ENCODE results near the gene POM121C.
"Not testable (repeated sequence)": the region's sequence is repeated elsewhere in the genome, so short reads cannot be mapped to it uniquely, and the experiment has no call there.

- not testable (repeated sequence) for TF ChIP-seq CTCF (IDR thresholded peaks at IDR 0.05; ENCODE audit: insufficient read depth, low read depth, low read length); EZH2 (IDR thresholded peaks at IDR 0.05; ENCODE audit: insufficient read depth, low read length)
These were observed 28.1 kb downstream of the POM121C start for GRCh38 chr7:75458034-75458433.
